Endothelial cell of hepatic sinusoid (primary cell): ENCODE results near the gene UGT1A10.
"Not testable (repeated sequence)": the region's sequence is repeated elsewhere in the genome, so short reads cannot be mapped to it uniquely, and the experiment has no call there.

Experiments used
- in situ Hi-C: cut with HindIII; loops from 2 replicates; pipeline ENCODE4 v1.10.0; 2017; ENCODE audit warnings: low sequenced_read_pairs

UGT1A10 gene

GRCh38 chr2:233691443-233692433 lies 55.5 kb downstream of the UGT1A10 start:
- in situ Hi-C loops, result no loop called here

DNA sequence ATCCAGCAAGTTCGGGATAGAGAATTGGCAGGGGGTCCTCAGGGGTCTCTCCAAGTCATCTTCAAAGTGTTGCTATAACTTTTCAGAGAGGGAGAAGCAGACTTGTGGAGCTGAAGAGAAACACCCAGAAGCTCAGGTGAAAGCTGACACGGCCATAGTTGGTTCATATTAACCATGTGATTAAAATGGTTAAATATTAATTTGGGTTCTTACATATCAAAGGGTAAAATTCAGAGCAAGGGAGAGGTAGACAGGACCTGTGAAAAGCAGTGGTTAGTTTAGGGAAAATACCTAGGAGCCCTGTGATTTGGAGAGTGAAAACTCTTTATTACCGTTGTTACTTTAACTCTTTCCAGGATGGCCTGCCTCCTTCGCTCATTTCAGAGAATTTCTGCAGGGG lies 56.4 kb downstream of the UGT1A10 start, which contains the start of gene UGT1A6:
TSS of gene UGT1A6 (plus strand) at position 243 of the 400 bp plus-strand sequence. CDS start at position 358, 115 bp downstream.
- in situ Hi-C loops, result no loop called here

GRCh38 chr2:233693963-233694362 lies 57.7 kb downstream of the UGT1A10 start:
- in situ Hi-C loops, result no loop called here

DNA sequence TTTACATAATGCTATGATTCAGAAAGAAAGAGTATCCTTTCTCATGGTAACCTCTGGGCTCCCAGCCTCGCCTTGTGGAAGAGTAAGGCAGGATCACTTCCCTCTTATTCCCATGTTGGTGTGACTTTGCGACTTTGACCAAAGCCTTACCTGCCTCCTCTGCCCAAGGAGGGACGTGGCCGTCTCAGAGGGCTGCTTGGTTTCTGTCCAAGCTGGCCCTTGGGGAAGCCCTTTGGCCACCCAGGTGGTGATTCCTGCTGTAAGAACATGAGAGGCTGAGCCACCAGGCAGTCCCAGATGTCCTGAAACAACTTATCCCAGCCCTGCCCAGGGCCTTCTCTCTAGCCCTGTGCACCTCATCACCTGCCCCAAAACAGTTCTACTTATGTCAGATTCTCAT lies 62.5 kb downstream of the UGT1A10 start:
- in situ Hi-C loops, result no loop called here

- in situ Hi-C loops, result no loop called here
These were observed 63.3 kb downstream of the UGT1A10 start for GRCh38 chr2:233699424-233700027.

DNA sequence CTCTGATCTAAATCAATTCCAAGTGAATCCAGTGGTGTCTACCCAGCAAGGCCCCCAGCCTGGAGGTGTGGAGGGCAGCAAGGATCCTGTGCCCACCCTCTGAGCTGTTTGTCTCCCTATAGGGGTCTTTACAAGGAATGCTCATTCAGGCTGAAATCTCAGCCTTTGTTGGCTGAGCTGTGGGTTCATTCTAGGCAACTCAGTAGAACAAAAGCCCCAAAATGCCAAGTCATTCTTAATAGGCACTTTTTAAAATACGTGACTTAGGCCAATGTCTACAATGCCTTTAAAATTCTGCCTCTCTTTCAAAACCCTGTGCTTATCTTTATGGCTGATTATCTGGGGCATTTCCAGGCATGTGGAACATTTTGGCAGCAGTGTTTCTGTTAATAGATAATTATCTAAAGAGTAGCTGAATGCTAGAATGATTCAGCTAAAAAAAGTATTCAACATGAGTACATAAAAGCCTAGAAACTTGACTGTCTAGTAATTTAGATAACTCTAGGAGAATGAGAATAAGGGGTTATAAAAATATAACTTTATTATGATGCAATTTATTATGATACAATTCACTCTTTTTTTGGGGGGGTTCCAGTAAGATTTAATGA lies 63.9 kb downstream of the UGT1A10 start:
- in situ Hi-C loops, result no loop called here

DNA sequence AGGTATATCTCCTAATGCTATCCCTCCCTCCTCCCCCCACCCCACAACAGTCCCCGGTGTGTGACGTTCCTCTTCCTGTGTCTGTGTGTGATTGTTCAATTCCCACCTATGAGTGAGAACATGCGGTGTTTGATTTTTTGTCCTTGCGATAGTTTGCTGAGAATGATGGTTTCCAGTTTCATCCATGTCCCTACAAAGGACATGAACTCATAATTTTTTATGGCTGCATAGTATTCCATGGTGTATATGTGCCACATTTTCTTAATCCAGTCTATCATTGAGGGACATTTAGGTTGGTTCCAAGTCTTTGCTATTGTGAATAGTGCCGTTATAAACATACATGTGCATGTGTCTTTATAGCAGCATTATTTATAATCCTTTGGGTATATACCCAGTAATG lies 64.6 kb downstream of the UGT1A10 start:
- in situ Hi-C loops, result not testable (repeated sequence)

- in situ Hi-C loops, result no loop called here
These were observed 66.0 kb downstream of the UGT1A10 start for GRCh38 chr2:233702238-233702637.

DNA sequence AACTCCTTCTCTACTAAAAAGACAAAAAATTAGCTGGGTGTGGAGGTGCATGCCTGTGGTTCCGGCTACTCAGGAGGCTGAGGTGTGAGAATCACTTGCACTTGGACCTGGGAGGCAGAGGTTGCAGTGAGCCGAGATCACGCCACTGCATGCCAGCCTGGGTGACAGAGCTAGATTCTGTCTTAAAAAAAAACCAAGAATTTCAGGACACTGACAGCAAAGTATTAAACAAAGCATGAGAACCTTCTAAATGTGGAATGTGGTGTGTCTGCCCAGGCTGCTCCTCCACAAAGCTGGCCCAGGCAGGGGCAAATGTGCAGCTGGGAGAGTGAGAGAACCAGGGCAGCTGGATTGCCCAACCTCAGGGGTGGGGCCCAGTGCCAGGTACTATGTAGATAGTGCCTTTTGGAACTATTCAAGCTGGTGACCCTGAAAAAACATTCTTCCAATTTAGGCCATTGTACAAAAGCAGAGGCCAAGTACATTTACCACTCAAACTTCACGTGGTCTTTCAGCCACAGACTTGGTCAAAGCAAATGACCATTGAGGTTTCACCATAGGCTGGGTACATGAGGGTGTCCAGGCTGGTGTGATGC lies 69.8 kb downstream of the UGT1A10 start:
- in situ Hi-C loops, result no loop called here

DNA sequence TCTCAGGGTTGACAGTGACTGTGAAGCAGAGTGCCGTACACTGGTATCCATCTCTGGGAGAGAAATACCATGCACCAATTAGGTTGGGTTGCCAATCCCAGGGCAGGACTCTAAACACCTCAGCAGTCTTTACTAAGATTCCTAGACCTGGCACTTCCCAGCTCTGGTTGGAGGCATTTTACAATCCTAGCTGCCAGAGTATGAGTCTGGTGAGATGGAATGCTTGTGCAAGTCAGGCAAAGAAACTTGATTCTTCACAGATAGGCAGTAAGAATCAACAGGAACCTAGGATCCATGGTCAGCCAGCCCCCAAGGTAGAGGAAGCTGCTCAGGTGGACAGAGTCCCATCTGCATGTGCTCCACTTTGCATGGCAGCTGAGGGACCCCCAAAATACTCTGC lies 70.5 kb downstream of the UGT1A10 start:
- in situ Hi-C loops, result no loop called here

DNA sequence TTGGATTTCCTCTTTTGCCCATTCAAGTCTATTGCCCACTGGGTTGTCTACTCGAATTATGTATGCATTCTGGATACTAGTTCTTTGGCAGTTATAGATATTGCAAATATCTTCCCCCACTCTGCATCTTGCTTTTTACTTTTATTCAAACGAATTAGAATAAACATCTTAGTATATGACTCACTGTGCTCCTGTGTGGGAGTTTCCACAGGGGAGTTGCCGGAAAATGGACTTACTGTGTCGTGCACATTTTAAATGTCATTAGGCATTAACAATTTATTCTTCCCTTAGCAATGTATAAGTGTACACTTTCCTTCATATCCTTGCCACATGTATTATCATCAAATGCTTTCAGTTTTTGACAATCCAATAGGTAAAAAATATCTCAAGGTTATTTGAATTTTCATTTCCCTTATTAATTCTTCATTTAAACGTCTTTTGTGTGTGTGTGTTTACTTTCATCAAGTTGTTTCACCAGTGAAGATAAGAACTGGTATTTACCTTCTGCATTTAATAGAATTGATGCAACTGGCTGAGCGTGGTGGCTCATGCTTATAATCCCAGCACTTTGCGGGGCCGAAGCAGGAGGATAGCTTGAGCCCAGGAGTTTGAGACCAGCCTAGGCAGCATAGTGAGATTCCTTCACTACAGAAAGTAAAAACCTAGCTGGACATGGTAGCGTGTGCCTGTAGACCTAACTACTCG lies 71.8 kb downstream of the UGT1A10 start:
- in situ Hi-C loops, result no loop called here

GRCh38 chr2:233708942-233709341 lies 72.7 kb downstream of the UGT1A10 start:
- in situ Hi-C loops, result no loop called here

DNA sequence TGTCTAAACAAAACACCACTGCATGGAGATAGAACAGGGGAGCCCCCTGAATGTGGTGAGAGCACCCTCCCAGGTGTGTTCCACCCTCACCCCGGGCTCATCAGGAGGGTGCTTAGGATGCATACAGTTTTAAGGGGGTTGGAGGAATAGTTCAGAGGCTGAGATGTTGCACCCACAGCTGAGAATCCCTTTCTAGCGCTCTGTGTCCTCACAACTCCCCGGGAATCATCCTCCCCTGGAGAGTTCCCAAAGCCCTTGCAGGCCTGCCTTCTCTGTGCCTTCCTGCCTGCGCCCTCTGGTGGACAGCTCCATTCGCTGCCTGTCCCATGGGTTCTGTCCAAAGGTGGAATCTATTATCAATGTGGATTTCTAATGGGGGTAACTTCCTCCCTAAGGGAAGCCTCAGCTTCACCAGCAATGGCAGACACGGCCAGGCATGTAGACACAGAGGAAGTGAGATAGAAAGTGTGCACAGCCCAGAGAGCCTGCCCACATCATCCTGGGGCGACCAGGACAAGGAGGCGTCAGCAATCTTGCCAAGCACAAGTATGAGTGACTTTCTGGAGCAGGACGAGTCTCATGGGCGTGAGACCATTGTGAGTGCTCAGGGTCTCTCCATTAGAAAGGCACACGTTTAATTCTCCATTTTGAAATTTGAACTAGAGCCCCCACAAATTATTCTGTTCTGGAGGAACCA lies 75.2 kb downstream of the UGT1A10 start:
- in situ Hi-C loops, result no loop called here

- in situ Hi-C loops, result no loop called here
These were observed 76.5 kb downstream of the UGT1A10 start, which contains the start of gene UGT1A5 for GRCh38 chr2:233712611-233713261. Gene UGT1A5, plus strand, starts transcription at chr2:233712907. Its CDS starts 85 bp downstream, at chr2:233712992.

DNA sequence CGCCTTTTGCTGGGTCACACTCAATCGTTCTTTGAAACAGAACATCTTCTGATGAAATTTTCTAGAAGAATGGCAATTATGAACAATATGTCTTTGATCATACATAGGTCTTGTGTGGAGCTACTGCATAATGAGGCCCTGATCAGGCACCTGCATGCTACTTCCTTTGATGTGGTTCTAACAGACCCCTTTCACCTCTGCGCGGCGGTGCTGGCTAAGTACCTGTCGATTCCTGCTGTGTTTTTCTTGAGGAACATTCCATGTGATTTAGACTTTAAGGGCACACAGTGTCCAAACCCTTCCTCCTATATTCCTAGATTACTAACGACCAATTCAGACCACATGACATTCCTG lies 77.0 kb downstream of the UGT1A10 start:
- in situ Hi-C loops, result no loop called here

DNA sequence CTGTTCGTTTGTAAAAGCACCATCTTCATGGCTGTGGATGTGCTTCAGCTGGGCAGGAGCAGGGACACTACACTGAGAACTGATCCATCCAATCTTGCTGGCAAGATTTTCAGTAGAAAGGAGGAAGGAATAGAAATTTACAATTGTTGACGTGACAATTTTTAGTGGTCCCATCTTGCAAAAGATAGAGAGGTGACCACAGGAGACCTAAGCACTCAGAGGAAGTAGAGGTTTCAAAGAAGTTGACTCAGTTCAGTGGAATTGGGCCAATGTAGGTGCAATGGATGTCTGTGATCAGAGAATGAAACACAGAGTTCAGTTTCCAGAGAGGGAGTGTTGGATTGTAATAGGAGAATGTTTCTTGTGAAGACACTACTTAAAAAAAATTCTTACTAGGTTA lies 77.9 kb downstream of the UGT1A10 start:
- in situ Hi-C loops, result no loop called here

- in situ Hi-C loops, result no loop called here
These were observed 82.3 kb downstream of the UGT1A10 start, which contains the start of gene UGT1A4 for GRCh38 chr2:233718552-233718951. Gene UGT1A4, plus strand, starts transcription at chr2:233718736. Its CDS starts 85 bp downstream, at chr2:233718821.

DNA sequence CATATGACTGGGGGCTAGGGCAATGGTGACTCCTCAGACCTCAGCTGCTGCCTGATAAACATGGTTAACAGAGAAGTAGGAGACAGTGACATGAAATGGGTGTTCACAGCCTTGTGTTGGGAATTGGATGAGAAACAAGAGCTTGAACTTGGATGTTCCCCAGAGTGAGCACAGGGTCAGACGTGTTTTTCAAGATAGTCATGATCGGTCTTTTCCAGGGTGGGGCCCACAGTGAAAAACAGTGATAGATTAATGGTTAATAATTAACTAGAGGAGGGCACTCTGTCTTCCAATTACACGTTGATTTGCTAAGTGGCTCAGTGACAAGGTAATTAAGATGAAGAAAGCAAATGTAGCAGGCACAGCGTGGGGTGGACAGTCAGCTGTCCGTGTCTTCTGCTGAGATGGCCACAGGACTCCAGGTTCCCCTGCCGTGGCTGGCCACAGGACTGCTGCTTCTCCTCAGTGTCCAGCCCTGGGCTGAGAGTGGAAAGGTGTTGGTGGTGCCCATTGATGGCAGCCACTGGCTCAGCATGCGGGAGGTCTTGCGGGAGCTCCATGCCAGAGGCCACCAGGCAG lies 92.6 kb downstream of the UGT1A10 start, which contains the start of gene UGT1A3:
TSS of gene UGT1A3 (plus strand) at position 320 of the 579 bp plus-strand sequence. CDS start at position 405, 85 bp downstream.
- in situ Hi-C loops, result no loop called here
